Osteoblast (primary cell): ENCODE measurements around the gene ATP9A. TPM values are rescaled to one million over a fixed set of nuclear protein-coding genes. Genes with fewer than 3 reads are reported as not detected.

Experiments
- DNase-seq: peaks from one replicate; pipeline ENCODE4 v3.0.0; 2011; ENCODE audit warnings: low spot score, mixed read lengths; ENCODE audit not compliant: insufficient read length; ENCODE audit errors: missing footprints
- H2AFZ ChIP-seq: 2 replicates; pipeline ENCODE4 v1.6.0; 2011; ENCODE audit warnings: mild to moderate bottlenecking, low read length
- H3K27ac ChIP-seq: 2 replicates; pipeline ENCODE4 v1.5.1; 2011; ENCODE audit warnings: mild to moderate bottlenecking, low read depth, low read length, moderate library complexity
- H3K27me3 ChIP-seq: 2 replicates; pipeline ENCODE4 v1.6.0; 2012; ENCODE audit warnings: mild to moderate bottlenecking, control low read depth, inconsistent platforms, low read length, moderate library complexity; ENCODE audit not compliant: insufficient read depth
- H3K36me3 ChIP-seq: 2 replicates; pipeline ENCODE4 v1.5.1; 2011; ENCODE audit warnings: mild to moderate bottlenecking, low read length, control low read depth, moderate library complexity; ENCODE audit not compliant: insufficient read depth
- H3K4me1 ChIP-seq: 2 replicates; pipeline ENCODE4 v1.5.1; 2011; ENCODE audit warnings: mild to moderate bottlenecking, low read length, control low read depth, moderate library complexity; ENCODE audit not compliant: insufficient read depth
- H3K4me2 ChIP-seq: 2 replicates; pipeline ENCODE4 v1.6.0; 2011; ENCODE audit warnings: mild to moderate bottlenecking, low read length; ENCODE audit not compliant: insufficient read depth
- H3K4me3 ChIP-seq: fragments of 200-600 bp; sonication (generic); 3 replicates; pipeline ENCODE4 v1.5.1; 2012; ENCODE audit warnings: mild to moderate bottlenecking, low read length, inconsistent platforms; ENCODE audit not compliant: insufficient read depth
- H3K79me2 ChIP-seq: 2 replicates; pipeline ENCODE4 v1.6.0; 2012; ENCODE audit warnings: mild to moderate bottlenecking, low read length, control low read depth, inconsistent platforms; ENCODE audit not compliant: insufficient read depth
- H3K9me3 ChIP-seq: 2 replicates; pipeline ENCODE4 v1.5.1; 2011; ENCODE audit warnings: low read depth, low read length, control low read depth
- H4K20me1 ChIP-seq: 2 replicates; pipeline ENCODE4 v1.6.0; 2012; ENCODE audit warnings: mild to moderate bottlenecking, low read length, control low read depth; ENCODE audit not compliant: insufficient read depth
- total RNA-seq: library from RNA; depleted of rRNA; stranded (reverse); fragments of >200 nt; gene quantifications from 2 replicates; pipeline ENCODE4 v1.2.3, GENCODE V29; 2012
- TF ChIP-seq, protein P1 (sequence below): IDR thresholded peaks from 2 replicates; pipeline ENCODE4 v1.5.1; 2011; ENCODE audit warnings: mild to moderate bottlenecking, low read depth, low read length, moderate library complexity; ENCODE audit errors: extremely low read depth

The ATP9A gene
- total RNA-seq, 1 donor = 48.9 TPM

DNA sequence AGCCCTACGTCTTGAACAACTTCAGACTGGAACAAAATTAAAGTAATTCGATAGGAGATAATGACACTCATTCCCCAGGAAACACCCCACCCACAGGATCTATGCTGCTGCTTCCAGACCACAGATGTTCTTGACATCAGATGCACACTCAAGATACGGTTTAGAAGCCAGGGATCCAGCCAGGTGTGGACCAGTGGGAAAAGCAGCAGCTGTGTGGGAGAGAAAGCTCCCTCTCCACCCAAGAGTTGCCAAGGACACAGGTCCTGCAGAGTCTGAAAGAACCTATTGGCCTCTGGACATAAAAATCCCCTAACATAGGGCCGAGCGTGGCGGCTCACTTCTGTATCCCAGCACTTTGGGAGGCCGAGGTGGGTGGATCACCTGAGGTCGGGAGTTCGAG is 133.9 kb downstream of the ATP9A start:
- no peak for DNase-seq
- TF ChIP-seq, protein P1, sequence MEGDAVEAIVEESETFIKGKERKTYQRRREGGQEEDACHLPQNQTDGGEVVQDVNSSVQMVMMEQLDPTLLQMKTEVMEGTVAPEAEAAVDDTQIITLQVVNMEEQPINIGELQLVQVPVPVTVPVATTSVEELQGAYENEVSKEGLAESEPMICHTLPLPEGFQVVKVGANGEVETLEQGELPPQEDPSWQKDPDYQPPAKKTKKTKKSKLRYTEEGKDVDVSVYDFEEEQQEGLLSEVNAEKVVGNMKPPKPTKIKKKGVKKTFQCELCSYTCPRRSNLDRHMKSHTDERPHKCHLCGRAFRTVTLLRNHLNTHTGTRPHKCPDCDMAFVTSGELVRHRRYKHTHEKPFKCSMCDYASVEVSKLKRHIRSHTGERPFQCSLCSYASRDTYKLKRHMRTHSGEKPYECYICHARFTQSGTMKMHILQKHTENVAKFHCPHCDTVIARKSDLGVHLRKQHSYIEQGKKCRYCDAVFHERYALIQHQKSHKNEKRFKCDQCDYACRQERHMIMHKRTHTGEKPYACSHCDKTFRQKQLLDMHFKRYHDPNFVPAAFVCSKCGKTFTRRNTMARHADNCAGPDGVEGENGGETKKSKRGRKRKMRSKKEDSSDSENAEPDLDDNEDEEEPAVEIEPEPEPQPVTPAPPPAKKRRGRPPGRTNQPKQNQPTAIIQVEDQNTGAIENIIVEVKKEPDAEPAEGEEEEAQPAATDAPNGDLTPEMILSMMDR = no peak

GRCh38 chr20:51633430-51633829 is 134.8 kb downstream of the ATP9A start:
- Histone ChIP-seq H3K79me2 (peaks cover 3% of the 10 kb centered on the region), H3K36me3 (no peaks in the 10 kb centered on the region), H3K4me1 (peaks cover 35% of the 10 kb centered on the region), H3K4me3 (no peak overlapping the region), H4K20me1 (no peaks in the 10 kb centered on the region), H3K9me3 (no peaks in the 10 kb centered on the region), H3K27me3 (no peaks in the 10 kb centered on the region), H2AFZ (no peak overlapping the region), H3K4me2 (no peak overlapping the region), H3K27ac (no peak overlapping the region)
- TF ChIP-seq, protein P1 = no peak
- DNase-seq = no peak

More for the DNA sequence above, 133.9 kb downstream of the ATP9A start:
- Histone ChIP-seq H3K79me2 (peaks cover 3% of the 10 kb centered on the region), H4K20me1 (no peaks in the 10 kb centered on the region), H3K9me3 (no peaks in the 10 kb centered on the region), H3K4me1 (peaks cover 29% of the 10 kb centered on the region), H3K4me2 (no peak overlapping the region), H3K4me3 (no peak overlapping the region), H3K27ac (no peak overlapping the region), H2AFZ (no peak overlapping the region), H3K36me3 (no peaks in the 10 kb centered on the region), H3K27me3 (no peaks in the 10 kb centered on the region)

DNA sequence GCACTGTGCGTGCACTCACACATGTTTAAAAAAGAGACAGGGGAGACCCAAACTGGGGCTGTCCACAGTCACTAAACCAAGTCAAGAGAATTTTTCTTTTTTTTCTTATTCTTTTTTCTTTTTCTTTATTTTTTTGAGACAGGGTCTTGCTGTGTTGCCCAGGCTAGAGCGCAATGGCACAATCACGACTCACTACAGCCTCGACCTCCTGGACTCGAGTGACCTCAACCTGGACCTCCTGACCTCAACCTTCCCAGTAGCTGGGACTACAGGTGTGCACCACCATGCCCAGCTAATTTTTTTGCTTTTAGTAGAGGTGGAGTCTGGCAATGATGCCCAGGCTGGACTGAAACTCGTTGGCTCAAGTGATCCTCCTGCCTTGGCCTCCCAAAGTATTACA is 136.2 kb downstream of the ATP9A start:
- peaks cover 3% of the 10 kb centered on the region for H3K79me2 ChIP-seq
- TF ChIP-seq, protein P1 = no peak
- H3K27me3 ChIP-seq = no peaks in the 10 kb centered on the region
- H3K4me3 ChIP-seq = peak overlapping the region; percentile 50
- peaks cover 35% of the 10 kb centered on the region for H3K4me1 ChIP-seq
- H3K9me3 ChIP-seq = no peaks in the 10 kb centered on the region
- peak overlapping the region; percentile 99 for H3K27ac ChIP-seq
- H4K20me1 ChIP-seq = no peaks in the 10 kb centered on the region
- peak overlapping the region; percentile 77 for H3K4me2 ChIP-seq
- peak overlapping the region; percentile 58 for H2AFZ ChIP-seq
- DNase-seq = no peak
- H3K36me3 ChIP-seq = no peaks in the 10 kb centered on the region

GRCh38 chr20:51631011-51631950 is 136.9 kb downstream of the ATP9A start:
- Histone ChIP-seq H3K36me3 (no peaks in the 10 kb centered on the region), H3K27me3 (no peaks in the 10 kb centered on the region), H3K4me1 (peaks cover 33% of the 10 kb centered on the region), H3K79me2 (peaks cover 3% of the 10 kb centered on the region), H3K4me2 (peak overlapping the region; percentile 77), H4K20me1 (no peaks in the 10 kb centered on the region), H3K27ac (peak overlapping the region; percentile 99), H3K9me3 (no peaks in the 10 kb centered on the region), H3K4me3 (peak overlapping the region; percentile 50), H2AFZ (peak overlapping the region; percentile 58)
- TF ChIP-seq, protein P1 = no peak
- peak; percentile 91 for DNase-seq
